HUES64 (cell line): ENCODE results near the gene HK3.
"Not testable (repeated sequence)": the region's sequence is repeated elsewhere in the genome, so short reads cannot be mapped to it uniquely, and the experiment has no call there.

Experiments
- H3K27ac ChIP-seq: 2 replicates; pipeline ENCODE4 v1.7.0; 2013; ENCODE audit warnings: low read depth, low read length, inconsistent platforms
- H3K27me3 ChIP-seq: 2 replicates; pipeline ENCODE4 v1.6.1; 2013; ENCODE audit warnings: mild to moderate bottlenecking, low read length; ENCODE audit not compliant: insufficient read depth
- H3K36me3 ChIP-seq: 2 replicates; pipeline ENCODE4 v1.6.1; 2013; ENCODE audit warnings: mild to moderate bottlenecking, low read length; ENCODE audit not compliant: insufficient read depth
- H3K4me1 ChIP-seq: 2 replicates; pipeline ENCODE4 v1.6.1; 2013; ENCODE audit warnings: mild to moderate bottlenecking, low read length, moderate library complexity; ENCODE audit not compliant: insufficient read depth
- H3K4me3 ChIP-seq: 2 replicates; pipeline ENCODE4 v1.5.1; 2013; ENCODE audit warnings: mild to moderate bottlenecking, low read length, moderate library complexity
- H3K9ac ChIP-seq: 2 replicates; pipeline ENCODE4 v1.6.1; 2013; ENCODE audit warnings: mild to moderate bottlenecking, low read depth, low read length
- H3K9me3 ChIP-seq: 2 replicates; pipeline ENCODE4 v1.6.1; 2013; ENCODE audit warnings: low read depth, low read length; ENCODE audit not compliant: insufficient read depth
- WGBS: fragments of 150-250, 120-280 bp; methylation state at CpG from one replicate; pipeline ENCODE4 v1.1.7; 2013; ENCODE audit warnings: missing lambda C conversion rate; 5-methylcytosine and 5-hydroxymethylcytosine counted together

HK3 gene

GRCh38 chr5:176874198-176874780, 24.9 kb downstream of the HK3 start:
- no peaks in the 10 kb centered on the region for H3K27me3 ChIP-seq
- H3K9me3 ChIP-seq = no peaks in the 10 kb centered on the region
- 92% methylated on average over 20 of the region's 20 CpGs for WGBS
- H3K36me3 ChIP-seq = no peaks in the 10 kb centered on the region
- no peak overlapping the region for H3K27ac ChIP-seq
- H3K4me1 ChIP-seq = no peaks in the 10 kb centered on the region
- no peak overlapping the region for H3K9ac ChIP-seq
- H3K4me3 ChIP-seq = no peak overlapping the region

- H3K9ac ChIP-seq = no peak overlapping the region
- no peaks in the 10 kb centered on the region for H3K9me3 ChIP-seq
- no peak overlapping the region for H3K27ac ChIP-seq
- H3K27me3 ChIP-seq = no peaks in the 10 kb centered on the region
- H3K36me3 ChIP-seq = no peaks in the 10 kb centered on the region
- H3K4me3 ChIP-seq = no peak overlapping the region
- WGBS = 87% methylated on average over 16 of the region's 16 CpGs
- no peaks in the 10 kb centered on the region for H3K4me1 ChIP-seq
Observed at GRCh38 chr5:176873541-176874172, 25.5 kb downstream of the HK3 start.

GRCh38 chr5:176873011-176873410, 26.1 kb downstream of the HK3 start:
- WGBS = 95% methylated on average over 2 of the region's 2 CpGs
- H3K27me3 ChIP-seq, H3K4me1 ChIP-seq, H3K27ac ChIP-seq, H3K9ac ChIP-seq, H3K4me3 ChIP-seq, H3K36me3 ChIP-seq, H3K9me3 ChIP-seq: not testable (repeated sequence)

GRCh38 chr5:176872586-176872985, 26.6 kb downstream of the HK3 start:
- H3K36me3 ChIP-seq, H3K4me1 ChIP-seq, H3K27me3 ChIP-seq, H3K9ac ChIP-seq, H3K9me3 ChIP-seq, H3K27ac ChIP-seq, H3K4me3 ChIP-seq: not testable (repeated sequence)
- WGBS = 91% methylated on average over 2 of the region's 2 CpGs

- WGBS = 81% methylated on average over 5 of the region's 10 CpGs
- not testable (repeated sequence) for H3K27me3 ChIP-seq, H3K4me3 ChIP-seq, H3K9ac ChIP-seq, H3K36me3 ChIP-seq, H3K9me3 ChIP-seq, H3K27ac ChIP-seq
- peaks cover 13% of the 10 kb centered on the region for H3K4me1 ChIP-seq
Observed at GRCh38 chr5:176870644-176871043, 28.5 kb downstream of the HK3 start.

GRCh38 chr5:176870110-176870591, 29.0 kb downstream of the HK3 start:
- Histone ChIP-seq H3K27me3 (no peaks in the 10 kb centered on the region), H3K4me3 (no peak overlapping the region), H3K27ac (no peak overlapping the region), H3K9ac (no peak overlapping the region), H3K36me3 (no peaks in the 10 kb centered on the region), H3K4me1 (peaks cover 13% of the 10 kb centered on the region), H3K9me3 (no peaks in the 10 kb centered on the region)
- WGBS = 68% methylated on average over 17 of the region's 17 CpGs

GRCh38 chr5:176869501-176870109, 29.5 kb downstream of the HK3 start:
- H3K27ac ChIP-seq = no peak overlapping the region
- no peak overlapping the region for H3K4me3 ChIP-seq
- no peaks in the 10 kb centered on the region for H3K27me3 ChIP-seq
- no peak overlapping the region for H3K9ac ChIP-seq
- H3K4me1 ChIP-seq = peaks cover 13% of the 10 kb centered on the region
- H3K36me3 ChIP-seq = no peaks in the 10 kb centered on the region
- H3K9me3 ChIP-seq = no peaks in the 10 kb centered on the region
- WGBS = 87% methylated on average over 38 of the region's 38 CpGs

- Histone ChIP-seq H3K9me3 (no peaks in the 10 kb centered on the region), H3K9ac (no peak overlapping the region), H3K27ac (no peak overlapping the region), H3K36me3 (no peaks in the 10 kb centered on the region), H3K27me3 (no peaks in the 10 kb centered on the region), H3K4me3 (no peak overlapping the region), H3K4me1 (peaks cover 19% of the 10 kb centered on the region)
- 95% methylated on average over 20 of the region's 20 CpGs for WGBS
Observed at GRCh38 chr5:176868731-176869130, 30.4 kb downstream of the HK3 start.

GRCh38 chr5:176868126-176868525, 31.0 kb downstream of the HK3 start:
- no peaks in the 10 kb centered on the region for H3K27me3 ChIP-seq
- H3K36me3 ChIP-seq = no peaks in the 10 kb centered on the region
- 91% methylated on average over 14 of the region's 14 CpGs for WGBS
- H3K27ac ChIP-seq = no peak overlapping the region
- no peak overlapping the region for H3K4me3 ChIP-seq
- H3K4me1 ChIP-seq = peaks cover 22% of the 10 kb centered on the region
- no peak overlapping the region for H3K9ac ChIP-seq
- no peaks in the 10 kb centered on the region for H3K9me3 ChIP-seq

- WGBS = 26% methylated on average over 16 of the region's 16 CpGs
- no peaks in the 10 kb centered on the region; the same call in 1 of the 2 replicates for H3K27me3 ChIP-seq
- H3K27ac ChIP-seq = no peak overlapping the region
- H3K4me3 ChIP-seq = no peak overlapping the region
- H3K9me3 ChIP-seq = no peaks in the 10 kb centered on the region
- H3K4me1 ChIP-seq = peaks cover 30% of the 10 kb centered on the region
- H3K36me3 ChIP-seq = no peaks in the 10 kb centered on the region
- H3K9ac ChIP-seq = no peak overlapping the region
Observed at GRCh38 chr5:176866707-176867310, 32.3 kb downstream of the HK3 start.

GRCh38 chr5:176865964-176866363, 33.2 kb downstream of the HK3 start:
- H3K27me3 ChIP-seq = no peaks in the 10 kb centered on the region; the same call in 1 of the 2 replicates
- no peak overlapping the region for H3K27ac ChIP-seq
- 87% methylated on average over 7 of the region's 7 CpGs for WGBS
- H3K4me1 ChIP-seq = peaks cover 30% of the 10 kb centered on the region
- H3K9ac ChIP-seq = no peak overlapping the region
- no peaks in the 10 kb centered on the region for H3K9me3 ChIP-seq
- no peaks in the 10 kb centered on the region for H3K36me3 ChIP-seq
- no peak overlapping the region for H3K4me3 ChIP-seq
